NCI-H748 treated with DMSO at 0.1 percent for 48 hours (cell line): Measurements from ENCODE around the gene RPH3AL.

Experiments used
- DNase-seq: peaks from one replicate; lab custom pipeline; 2025; lab: John Stamatoyannopoulos, UW

The RPH3AL gene

DNA sequence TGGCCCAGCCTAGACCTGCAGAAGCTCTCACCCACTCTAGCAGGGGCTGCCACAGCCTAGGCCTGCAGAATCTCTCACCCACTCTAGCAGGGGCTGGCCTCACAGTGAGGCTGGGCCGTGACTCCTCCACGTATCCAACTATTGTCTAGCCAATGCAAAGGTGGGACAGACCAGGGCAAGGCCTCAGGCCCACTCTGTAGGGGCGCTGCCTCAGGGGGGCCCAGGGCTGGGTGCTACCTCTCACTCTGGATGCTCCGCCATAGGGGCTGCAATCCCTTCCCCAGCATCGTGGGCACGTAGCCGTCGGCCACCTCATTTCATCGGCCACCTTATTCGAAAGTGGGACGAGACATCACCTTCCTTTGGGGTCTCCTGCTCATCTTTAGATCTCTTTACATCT, 51.7 kb downstream of the RPH3AL start:
- no peak for DNase-seq

DNA sequence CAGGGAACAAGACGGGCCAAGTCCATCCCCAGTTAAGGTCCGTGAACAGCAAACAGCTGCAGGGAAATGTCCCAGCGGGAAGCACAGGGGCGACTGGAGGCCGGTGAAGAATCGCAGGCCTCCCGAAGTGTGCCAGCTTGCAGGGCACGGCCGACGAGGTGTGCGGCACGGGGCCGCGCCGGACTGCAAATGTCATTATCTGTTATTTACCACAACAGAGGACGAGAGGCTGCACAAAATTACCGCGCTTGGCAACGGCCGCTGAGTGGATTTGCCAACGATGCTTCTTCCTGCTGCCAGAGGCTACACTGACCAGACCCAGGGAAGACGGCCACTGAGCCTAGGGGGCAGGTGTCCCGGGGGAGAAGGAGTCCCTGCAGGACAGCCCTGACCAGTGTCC, 53.1 kb downstream of the RPH3AL start:
- DNase-seq, result no peak

DNA sequence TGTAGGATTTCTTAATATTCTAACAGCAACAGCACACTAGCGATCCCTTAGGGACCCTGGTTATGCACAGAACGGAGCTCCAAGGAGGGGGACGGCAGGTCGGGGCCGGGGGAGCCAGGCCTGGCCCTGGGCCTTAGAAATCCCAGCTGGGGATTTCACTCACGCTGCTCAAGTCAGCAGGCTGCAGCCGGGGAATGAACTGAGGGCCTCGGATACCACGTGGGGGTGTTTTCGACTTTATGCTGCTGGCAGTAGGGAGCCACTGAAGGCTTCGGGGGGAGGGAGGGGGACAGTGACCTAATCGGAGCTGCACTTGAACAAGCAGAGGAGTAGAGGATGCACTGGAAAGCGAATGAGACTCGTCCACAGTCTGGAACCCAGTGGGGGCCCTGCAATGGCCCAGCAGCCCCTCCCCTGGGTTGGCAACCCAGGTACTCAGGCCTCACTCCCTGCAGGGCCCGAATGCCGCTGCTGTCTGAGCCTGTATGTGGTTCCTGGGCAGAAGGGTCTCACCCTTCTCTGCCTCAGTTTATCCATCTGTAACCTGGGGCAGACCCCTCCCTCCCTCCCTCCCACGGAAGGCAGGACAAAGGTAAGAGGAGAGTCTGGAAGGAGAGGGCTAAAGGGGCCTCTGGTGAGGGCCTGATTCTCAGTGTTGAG, 53.7 kb downstream of the RPH3AL start:
- DNase-seq, result no peak

DNA sequence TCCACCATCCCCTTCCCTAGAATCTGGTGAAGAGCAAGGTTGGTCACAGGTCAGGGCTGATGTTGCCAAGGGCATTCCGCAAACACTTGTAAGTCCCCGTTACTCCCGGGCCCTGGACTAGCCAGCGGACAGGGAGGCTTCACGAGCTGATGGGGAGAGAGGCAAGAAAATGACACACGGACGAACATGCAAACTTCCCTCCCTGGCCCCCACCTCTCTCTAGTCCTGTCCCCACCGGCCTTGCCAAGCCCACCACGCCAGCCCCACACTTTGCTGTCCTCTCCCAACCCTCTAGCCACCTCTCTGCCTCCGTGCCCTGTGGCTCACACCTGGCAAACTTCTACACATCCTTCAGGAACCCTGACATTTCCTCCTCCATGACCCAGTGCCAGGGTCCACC, 54.8 kb downstream of the RPH3AL start:
- DNase-seq, result no peak

DNA sequence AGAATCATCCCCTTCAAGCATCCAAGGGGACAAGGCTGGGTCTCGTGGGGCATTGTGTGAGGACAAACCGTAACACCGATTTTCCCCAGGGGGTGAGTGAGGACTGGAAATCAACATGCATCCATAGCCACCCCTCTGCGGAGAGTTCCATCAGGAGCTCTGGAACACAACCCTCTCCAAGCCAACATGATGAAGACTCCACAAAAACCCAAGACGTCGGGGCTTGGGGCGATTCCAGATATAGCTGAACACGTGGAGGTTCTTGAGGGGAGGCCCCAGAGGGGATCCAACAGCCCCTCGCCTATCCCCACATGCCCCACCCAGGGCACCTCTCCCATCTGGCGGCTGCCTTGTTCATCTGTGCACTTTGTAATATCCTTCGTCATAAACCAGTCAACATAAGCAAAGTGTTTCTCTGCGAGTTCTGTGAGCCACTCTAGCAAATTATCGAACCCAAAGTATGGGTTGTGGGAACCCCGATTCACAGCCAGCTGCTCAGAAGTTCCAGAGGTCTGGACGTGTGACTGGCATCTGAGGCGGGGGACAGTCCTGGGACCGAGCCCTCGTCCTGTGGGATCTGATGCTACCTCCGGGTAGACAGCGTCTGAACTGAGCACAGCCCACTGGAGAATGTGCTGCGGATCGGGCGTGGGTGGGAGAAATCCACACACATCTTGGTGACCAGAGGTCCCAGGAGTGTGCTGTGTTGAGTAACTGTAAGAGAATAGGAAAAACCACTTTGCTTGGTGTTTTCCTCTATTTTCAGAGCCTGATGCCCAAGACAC, 55.5 kb downstream of the RPH3AL start:
- DNase-seq, result no peak

DNA sequence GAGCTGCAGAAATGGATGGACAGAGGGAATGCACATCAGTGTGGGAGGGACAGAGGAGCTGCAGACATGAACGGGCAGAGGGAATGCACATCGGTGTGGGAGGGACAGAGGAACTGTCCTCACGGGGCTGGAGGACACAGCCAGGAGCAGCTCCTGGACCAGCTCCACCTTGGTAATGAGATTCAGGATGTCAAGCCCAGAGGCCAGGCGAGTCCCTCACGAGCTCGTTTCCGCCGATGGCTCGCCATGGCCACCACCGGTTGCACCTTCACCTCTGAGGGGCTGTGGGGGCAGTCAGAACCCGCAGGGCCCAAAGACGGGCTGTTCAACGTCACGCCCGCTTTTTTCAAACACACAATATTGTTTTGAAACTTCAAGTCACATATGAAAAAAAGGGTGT, 56.2 kb downstream of the RPH3AL start:
- DNase-seq, result no peak

DNA sequence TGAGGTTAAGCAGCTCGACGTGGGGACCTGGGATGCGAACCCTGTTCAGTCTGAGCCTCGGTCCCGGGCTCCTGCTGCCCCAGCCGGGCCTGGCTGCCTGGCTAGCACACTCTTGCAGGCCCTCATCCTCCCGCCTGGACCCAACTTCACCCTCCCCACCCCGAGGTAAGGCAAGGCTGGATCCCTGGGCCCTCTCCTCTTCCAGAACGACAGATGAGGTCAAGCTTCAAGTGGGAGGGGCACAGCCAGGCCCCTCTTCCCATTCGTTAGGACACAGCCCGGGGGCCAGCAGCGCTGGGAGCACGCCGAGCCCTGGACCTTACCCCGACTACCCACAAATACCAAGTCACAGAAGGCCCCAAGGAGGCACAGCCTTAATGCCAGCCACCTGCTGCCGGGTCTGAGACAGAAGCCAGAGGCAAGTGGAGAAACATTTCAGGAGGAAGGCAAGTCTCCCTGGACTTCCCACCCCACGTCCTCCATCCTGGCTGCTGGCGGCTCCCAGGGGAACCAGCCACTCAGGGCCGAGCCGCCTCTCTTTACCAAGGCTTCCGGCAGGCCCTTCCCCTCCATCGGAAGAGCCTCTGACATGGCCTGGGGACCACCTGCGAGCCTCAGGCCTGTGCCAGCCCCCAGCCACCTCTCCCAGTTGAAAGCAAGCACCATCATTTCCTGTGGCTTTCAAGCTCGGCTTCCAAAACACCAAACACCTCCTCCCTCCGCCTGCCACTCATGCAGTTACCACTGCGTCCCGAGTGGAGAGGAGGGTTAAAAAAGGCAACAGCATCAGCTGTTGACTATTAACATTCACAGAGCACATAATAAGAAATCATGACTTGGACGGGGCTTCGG, 59.9 kb downstream of the RPH3AL start:
- DNase-seq, result no peak

DNA sequence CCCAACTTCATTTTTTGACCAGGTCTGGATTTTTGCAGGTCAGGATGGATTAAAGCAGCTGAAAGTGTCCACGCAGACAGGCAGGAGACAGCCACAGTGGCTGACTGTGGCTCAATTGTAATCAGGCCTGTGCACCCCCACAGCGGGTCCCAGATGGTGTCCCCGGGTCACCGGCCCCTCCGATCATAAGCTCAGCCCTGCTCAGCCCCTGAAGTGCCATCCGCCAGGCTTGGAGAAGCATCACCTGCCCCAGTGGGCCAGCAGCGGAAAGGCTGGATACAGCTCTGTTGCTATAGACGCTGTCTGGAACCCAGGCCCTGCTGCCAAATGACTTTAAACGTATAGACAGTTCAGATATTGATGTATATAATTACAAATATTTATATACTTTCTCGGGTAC, 60.6 kb downstream of the RPH3AL start:
- no peak for DNase-seq

DNA sequence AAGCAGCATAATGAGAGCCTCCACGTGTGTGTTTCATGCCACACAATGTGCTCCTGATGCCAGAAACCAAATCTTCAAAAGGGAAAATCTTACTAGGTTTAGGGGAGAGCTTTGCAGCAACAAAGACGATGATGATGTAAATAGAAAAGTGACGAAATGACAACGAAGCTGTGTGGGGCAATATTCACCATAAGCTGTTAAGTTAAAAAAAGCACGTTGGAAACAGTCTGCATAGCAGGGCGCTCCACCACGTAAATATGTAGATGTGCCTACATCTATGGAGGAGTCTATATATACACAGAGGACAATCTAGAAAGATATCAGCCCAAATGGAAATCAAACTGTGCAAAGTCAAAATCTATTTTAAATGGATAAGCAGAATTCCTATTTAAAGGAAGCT, 61.0 kb downstream of the RPH3AL start:
- no peak for DNase-seq

DNA sequence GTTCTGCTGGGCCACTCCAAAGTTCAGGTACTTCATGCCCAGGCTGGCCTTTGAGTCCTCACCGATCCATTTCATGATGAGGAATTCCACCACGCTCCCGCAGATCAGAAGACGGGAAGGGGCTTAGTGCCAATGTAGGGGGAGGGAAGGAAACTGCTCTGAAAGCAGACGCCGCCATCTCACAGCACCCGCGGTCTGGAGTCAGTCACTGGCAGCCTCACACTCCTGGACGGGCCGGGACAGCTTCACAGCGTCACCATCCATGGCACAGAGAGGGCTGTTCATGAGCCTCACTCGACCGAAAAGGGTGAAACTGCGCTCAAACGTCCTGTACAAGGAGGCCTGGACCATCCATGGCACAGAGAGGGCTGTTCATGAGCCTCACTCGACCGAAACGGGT, 62.0 kb downstream of the RPH3AL start:
- no peak for DNase-seq

DNA sequence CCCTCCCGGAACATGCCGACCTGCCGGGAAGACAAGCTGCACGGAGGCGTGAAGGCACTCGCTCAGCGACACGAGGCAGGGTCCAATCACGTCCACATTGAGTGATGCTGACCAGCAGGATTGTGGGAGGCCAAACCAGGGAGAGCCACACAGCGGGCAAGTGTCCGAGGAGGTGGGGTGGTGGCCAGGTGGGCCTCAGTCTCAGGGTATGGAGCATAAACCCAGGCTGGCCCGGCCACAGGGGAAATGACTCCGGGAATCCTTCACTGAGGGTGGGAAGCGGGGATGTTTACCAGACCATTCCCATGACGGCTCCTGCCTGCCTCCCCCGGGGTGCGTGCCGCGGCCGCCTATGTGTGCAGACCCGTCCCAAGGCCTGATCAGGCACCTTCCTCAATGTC, 62.5 kb downstream of the RPH3AL start:
- DNase-seq, result no peak

DNA sequence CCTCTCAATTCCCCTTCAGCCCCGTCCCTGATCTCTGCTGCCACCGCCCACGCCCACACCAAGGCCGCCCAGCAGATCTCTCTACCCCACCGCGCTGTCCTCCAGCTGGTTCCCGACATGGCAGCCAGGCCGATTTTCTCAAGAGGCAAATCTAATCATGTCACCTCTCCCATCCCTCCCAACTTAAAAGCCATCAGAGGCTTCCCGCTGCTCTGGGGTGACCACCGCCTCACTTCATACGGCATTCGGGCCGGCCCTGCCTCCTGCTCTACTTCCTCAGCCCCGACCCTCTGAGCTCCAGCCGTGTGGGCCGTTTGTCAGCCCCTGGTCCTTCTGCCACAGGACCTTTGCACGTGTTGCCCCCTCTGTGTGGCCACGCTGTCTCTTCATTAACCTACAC, 63.2 kb downstream of the RPH3AL start:
- DNase-seq, result no peak

DNA sequence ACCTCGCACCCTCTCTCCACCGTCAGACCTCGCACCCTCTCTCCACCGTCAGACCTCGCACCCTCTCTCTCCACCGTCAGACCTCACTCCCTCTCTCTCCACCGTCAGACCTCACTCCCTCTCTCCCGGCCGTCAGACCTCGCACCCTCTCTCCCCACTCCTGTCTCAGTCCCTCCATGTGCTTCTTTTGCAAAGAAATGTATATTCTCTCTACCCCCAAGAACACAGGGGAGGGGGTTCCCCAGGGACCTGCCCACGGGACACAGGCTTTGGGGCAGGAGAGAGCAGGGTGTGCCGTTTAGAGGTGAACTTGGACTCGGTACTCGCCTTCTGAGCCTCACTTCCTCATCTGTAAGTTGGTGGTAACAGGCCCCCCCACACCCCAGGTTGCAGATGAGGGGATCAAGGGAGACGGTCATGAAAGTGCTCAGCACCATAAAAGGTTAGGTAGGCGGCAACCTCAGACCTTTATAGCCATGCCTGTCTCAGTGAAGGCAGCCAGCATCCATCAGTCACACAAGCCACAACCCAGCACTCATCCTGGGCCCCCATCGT, 63.7 kb downstream of the RPH3AL start:
- no peak for DNase-seq

DNA sequence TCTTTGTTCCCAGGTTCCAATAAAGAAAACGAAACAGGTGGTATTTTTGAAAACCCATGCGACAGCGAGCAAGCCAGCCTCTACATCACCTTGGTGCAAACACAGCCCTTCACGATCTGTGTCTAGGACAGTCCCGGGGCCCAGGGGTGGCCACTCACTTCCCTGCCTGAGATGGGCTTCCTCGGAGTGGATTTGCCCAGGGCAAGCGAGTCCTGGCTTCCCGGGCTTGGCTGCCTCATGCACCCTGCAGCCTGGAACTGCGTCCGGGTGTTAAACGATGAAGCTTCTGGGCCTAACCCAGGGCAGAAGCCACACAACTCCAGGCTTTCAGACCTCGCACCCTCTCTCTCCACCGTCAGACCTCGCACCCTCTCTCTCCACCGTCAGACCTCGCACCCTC, 66.0 kb downstream of the RPH3AL start:
- no peak for DNase-seq

DNA sequence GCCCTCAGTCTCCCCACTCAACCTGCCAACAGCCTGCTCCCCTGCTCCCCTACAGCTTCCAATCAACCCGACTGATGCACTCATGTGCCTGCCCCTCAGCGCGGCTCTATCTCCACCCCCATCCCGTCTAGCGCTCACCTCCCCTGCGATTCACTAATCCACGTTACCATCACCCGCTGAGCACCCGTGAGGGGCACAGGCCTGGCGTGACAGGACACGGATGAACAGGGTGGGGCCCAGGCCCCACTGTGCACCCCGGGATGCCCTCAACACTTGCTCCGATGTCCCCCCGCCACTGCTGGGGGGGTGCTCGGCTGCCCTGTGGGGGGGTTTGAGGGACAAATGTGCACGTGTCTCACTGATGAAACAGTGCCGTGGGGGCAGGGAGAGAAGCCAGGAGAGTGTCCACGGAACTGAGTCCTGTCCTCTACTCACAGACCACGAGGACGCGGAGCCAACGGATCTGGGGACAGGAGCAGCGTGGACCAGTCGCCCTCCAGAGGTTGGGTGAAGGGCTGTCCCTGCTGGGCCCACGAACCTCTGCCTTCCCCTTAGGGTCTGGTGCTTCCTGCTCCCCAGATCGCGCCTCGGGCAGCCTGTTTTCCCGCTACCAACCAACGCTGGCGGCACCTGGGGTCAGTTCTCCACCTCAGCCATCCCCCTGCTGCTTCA, 66.7 kb downstream of the RPH3AL start:
- no peak for DNase-seq

DNA sequence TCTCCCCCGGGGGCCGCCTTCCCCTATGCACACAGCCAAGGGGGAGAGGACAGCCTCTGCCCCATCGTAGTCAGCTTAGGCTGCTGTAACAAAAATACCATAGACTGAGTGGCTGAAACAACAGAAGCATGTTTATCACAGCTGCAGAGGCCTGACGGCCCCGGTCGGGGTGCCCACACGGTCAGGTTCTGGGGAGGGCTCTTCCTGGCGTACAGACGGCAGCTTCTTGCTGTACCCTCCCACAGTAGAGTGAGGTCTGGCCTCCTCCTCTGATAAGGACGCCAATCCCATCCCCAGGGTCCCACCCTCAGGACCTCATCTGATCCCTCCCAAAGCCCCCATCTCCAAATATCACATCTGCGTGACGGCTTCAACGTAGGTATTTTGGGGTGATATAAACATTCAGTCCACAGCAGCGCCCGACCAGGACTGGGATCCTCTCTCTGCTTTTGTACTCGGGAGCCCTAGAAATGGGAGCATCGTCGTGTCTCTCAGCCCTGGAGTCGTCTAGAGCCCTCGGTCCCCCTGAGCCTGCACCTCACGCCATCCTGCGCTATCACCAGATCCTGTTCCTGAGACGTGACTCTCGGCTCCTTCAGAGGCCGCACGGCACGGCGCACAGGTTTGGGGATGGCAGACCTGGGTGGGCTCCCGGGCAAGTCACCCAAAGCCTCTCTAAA, 67.8 kb downstream of the RPH3AL start:
- no peak for DNase-seq

DNA sequence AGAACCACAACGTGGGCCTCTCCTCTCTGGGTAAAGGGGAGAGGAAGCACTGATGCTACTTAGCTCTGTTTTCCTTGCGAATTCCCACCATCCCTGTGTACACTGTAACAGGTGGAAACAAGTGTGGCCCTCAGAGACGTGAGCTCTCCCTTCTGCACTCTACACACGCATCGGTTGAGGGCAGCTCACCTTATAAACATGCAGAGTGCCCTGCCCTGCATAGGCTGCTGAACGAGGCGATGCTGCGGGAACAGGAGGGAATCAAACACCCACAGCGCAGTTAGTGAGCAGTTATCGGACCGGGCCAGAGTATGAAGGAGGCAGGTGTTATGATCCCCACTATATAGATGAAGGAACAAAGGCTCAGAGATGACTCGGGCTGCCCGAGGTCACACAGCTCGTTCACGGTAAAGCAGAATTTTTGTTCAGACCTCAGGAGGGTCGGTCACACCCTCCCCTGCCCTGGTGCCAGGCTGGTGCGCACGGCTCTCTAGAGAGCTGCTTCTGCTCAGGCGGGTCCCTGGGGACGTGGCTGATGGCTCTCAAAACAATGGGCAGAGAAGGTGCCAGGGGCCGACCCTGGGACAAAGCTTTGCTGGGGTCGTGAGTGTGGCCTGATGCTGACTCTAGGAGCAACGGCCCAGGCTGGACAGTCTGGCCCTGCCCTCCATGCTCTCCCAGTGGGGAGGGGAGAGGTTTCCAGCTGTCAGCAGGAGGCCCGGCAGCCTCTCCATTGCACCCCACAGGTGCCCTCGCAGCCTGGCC, 68.5 kb downstream of the RPH3AL start:
- no peak for DNase-seq

DNA sequence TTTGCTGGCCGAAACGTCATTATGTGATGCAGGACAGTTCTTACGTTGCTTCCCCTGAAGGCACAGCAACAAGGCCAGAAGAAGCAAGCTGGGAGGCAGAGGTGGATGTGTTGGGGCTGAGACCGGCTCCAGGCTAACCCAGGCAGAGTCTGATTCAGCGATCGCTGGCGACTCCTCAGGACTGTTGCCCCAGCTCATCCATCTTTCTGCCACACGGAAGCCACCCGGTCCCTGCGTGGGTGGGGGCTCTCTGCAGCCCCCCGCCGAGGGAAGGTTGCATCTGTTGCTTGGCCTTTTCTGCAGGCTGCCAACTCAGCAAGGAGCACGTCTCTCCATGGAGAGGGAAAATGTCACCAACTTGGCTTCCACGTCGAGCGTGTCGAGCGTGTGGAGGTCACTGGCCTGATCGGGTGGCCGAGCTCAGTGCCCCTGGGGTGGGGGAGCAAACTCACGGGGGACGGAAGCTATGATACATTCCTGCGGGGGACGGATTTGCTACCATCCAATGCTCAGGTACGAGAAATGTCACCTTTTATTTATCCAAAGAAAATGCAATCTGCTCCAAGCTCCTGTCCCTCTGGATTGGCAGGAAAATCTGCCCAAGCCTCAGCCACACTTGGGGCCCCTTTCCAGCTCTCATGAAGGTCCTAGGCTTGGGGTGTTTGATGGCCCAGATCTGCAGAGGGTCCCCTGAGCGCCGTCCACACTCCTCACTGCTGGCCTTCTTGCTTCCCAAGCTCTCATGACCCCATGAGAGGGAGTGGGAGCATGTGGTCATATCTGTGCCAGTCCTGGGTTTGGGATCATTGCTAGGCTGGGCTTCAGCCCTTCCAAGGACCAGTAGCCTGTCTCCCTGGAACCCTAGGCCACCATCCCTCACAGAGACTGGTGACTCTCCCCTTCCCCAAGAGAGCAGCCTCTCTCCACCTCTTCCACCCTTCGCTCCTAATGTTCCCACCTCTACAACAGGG, 69.4 kb downstream of the RPH3AL start:
- DNase-seq, result no peak
